ENCODE data around the gene DISC1.

Gene DISC1

DNA sequence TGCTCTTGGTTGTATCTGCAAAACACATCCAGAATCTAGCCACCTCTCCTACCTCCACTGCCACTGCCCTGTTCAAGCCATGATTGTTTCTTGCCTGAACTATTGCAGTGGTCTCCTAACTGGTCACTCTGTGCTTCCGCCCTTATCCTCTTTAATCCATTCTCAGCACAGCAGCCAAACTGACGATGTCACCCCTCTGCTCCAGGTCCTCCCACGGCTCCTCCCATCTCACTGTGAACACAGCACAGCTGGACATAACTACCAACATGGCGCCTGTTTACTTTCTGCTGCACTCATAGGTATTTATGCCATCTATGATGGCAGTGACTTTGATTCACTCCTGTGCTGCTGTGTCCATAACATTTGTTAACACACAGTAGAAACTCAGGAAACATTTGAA lies 406.7 kb downstream of the DISC1 start:
- Histone ChIP-seq H3K27ac (ENCODE audit: low read depth in 2 of 2, low read length in 2 of 2) (no peak overlapping the region), H3K4me3 (ENCODE audit: low read length in 2 of 2) (no peak overlapping the region), H3K9ac (ENCODE audit: low read depth in 1 of 2, low read length in 2 of 2) (no peak overlapping the region), H3K36me3 (ENCODE audit: control insufficient read depth in 2 of 2, insufficient read depth in 2 of 2, low read length in 2 of 2) (no peaks in the 10 kb centered on the region), H3K9me3 (ENCODE audit: control insufficient read depth in 2 of 2, low read length in 2 of 2) (no peaks in the 10 kb centered on the region), H3K27me3 (ENCODE audit: control insufficient read depth in 2 of 2, insufficient read depth in 2 of 2, low read length in 2 of 2) (no peaks in the 10 kb centered on the region), H3K4me1 (ENCODE audit: control insufficient read depth in 2 of 2, insufficient read depth in 2 of 2, low read length in 2 of 2) (no peaks in the 10 kb centered on the region)

DNA sequence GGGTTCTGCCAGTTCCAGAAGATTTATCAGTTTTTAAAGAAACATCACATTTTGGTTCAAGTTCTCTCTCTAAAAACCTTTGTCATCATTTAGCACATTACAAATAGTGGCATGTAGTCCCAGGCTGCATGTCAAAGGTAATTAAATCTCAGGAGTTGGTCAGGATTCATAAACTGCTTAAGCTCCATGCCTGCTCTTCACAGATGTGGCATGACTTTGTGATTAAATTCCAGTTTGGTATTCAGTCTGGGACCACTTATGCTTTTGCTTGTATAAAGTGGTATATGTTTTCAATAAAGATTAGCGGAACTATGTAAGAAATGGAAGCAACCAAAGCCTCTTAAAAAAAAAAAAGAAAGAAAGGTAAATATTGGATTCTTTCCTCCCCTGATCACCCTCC lies 408.0 kb downstream of the DISC1 start:
- no peak overlapping the region for H3K9ac ChIP-seq (ENCODE audit: low read depth in 1 of 2, low read length in 2 of 2)
- H3K27ac ChIP-seq (ENCODE audit: low read depth in 2 of 2, low read length in 2 of 2): no peak overlapping the region
- H3K36me3 ChIP-seq (ENCODE audit: control insufficient read depth in 2 of 2, insufficient read depth in 2 of 2, low read length in 2 of 2): no peaks in the 10 kb centered on the region
- no peaks in the 10 kb centered on the region for H3K27me3 ChIP-seq (ENCODE audit: control insufficient read depth in 2 of 2, insufficient read depth in 2 of 2, low read length in 2 of 2)
- no peaks in the 10 kb centered on the region for H3K4me1 ChIP-seq (ENCODE audit: control insufficient read depth in 2 of 2, insufficient read depth in 2 of 2, low read length in 2 of 2)
- H3K9me3 ChIP-seq (ENCODE audit: control insufficient read depth in 2 of 2, low read length in 2 of 2): no peaks in the 10 kb centered on the region
- no peak overlapping the region for H3K4me3 ChIP-seq (ENCODE audit: low read length in 2 of 2)

DNA sequence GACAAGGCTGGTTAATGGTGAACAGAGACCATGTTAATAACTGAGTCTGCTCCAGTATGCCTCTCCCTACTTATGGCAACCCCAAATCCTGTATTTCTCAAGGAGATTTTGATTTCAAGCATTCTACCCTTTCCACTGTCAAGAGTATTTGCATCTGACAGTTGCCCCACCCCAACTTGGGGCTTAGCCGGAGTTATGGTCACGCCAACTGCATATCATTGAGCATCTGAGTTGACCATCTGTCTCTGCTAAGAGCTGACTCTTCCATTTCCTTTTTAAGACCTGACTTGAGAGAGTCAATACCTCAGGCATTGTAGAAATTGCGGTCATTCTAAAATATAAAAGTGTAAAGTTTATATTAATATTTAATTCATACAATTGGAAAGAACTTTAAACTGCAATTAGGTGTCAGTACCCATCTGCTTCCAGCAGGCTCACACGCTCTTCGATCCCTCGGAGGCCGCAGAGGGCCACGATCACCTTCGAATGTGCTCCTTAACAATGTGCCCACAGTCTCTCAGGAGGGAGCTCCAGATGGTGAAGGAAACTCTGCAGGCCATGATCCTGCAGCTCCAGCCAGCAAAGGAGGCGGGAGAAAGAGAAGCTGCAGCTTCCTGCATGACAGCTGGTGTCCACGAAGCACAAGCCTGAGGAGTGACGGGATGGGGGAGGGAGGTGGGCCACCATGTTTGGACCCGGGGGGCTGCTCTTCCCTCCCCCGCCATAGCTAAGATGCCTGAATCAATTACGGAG lies 409.8 kb downstream of the DISC1 start:
- Histone ChIP-seq H3K4me1 (ENCODE audit: control insufficient read depth in 2 of 2, insufficient read depth in 2 of 2, low read length in 2 of 2) (no peaks in the 10 kb centered on the region), H3K4me3 (ENCODE audit: low read length in 2 of 2) (no peak overlapping the region), H3K9me3 (ENCODE audit: control insufficient read depth in 2 of 2, low read length in 2 of 2) (no peaks in the 10 kb centered on the region), H3K27ac (ENCODE audit: low read depth in 2 of 2, low read length in 2 of 2) (no peak overlapping the region), H3K36me3 (ENCODE audit: control insufficient read depth in 2 of 2, insufficient read depth in 2 of 2, low read length in 2 of 2) (no peaks in the 10 kb centered on the region), H3K9ac (ENCODE audit: low read depth in 1 of 2, low read length in 2 of 2) (no peak overlapping the region), H3K27me3 (ENCODE audit: control insufficient read depth in 2 of 2, insufficient read depth in 2 of 2, low read length in 2 of 2) (no peaks in the 10 kb centered on the region)

DNA sequence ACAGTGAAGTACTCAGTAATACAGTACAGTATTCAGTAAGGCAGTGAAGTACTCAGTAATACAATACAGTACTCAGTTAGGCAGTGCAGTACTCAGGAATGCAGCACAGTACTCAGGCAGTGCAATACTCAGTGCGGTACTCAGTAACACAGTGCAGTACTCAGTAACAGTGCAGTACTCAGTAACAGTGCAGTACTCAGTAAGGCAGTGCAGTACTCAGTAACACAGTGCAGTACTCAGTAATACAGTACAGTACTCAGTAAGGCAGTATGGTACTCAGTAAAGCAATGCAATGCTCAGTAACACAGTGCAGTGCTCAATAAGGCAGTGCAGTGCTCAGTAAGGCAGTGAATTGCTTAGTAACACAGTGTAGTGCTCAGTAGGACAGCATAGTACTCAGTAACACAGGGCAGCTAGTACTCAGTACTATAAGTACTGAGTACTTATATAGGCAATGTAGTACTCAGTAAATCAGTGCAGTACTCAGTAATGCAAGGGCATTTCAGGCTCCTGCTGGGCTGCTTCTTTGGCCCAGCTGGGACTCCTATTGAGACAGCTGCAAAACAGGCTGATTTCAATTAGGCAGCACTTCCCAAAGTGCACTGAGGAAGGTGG lies 411.3 kb downstream of the DISC1 start:
- no peak overlapping the region for H3K9ac ChIP-seq (ENCODE audit: low read depth in 1 of 2, low read length in 2 of 2)
- H3K4me1 ChIP-seq (ENCODE audit: control insufficient read depth in 2 of 2, insufficient read depth in 2 of 2, low read length in 2 of 2): no peaks in the 10 kb centered on the region
- no peaks in the 10 kb centered on the region for H3K36me3 ChIP-seq (ENCODE audit: control insufficient read depth in 2 of 2, insufficient read depth in 2 of 2, low read length in 2 of 2)
- H3K27ac ChIP-seq (ENCODE audit: low read depth in 2 of 2, low read length in 2 of 2): no peak overlapping the region
- no peaks in the 10 kb centered on the region for H3K27me3 ChIP-seq (ENCODE audit: control insufficient read depth in 2 of 2, insufficient read depth in 2 of 2, low read length in 2 of 2)
- no peaks in the 10 kb centered on the region for H3K9me3 ChIP-seq (ENCODE audit: control insufficient read depth in 2 of 2, low read length in 2 of 2)
- no peak overlapping the region for H3K4me3 ChIP-seq (ENCODE audit: low read length in 2 of 2)

DNA sequence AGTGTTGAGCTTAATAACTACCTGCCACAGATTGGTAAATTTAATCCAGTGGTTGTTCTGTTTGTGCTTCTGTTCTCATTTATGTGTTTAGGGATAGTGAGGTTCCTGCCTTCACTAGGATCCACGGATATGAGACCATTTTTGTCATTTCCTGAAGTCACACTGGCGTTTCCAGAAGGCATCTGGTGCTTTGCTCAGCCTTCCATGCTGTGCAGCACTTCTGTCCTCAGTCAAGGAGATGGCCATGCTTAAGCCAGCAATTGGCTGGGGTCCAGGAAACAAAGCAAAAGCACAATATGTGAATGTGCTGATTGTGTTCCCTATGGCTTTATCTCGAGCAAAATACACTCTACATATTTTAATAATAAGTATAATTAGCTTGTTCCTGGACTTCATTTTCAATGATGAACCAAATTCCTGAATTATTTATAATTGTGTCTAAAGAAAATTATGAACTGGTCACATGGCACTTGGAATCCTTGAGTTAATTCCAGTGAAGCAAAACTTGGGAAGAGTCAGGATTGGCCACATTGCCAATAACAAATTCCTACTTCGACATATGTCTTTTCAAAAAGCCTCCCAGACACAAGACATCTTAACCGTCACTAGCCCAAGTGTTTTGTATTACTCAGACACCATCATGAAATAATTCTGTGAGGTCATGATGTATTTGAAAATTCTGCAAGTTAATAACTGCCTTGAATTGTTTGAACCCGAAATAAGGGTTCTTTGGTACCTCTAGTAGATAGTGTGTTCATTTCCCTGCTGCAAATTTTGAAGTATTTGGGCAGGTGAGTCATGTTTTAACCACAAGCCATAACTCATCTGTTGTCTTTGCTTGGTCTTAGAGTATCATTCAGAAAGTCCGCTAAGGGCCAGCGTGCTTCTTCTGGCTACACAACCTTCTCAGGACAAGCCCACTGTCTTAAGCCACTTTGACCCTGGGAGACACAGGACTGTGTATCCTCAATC lies 412.4 kb downstream of the DISC1 start:
- Histone ChIP-seq H3K4me3 (ENCODE audit: low read length in 2 of 2) (no peak overlapping the region), H3K27me3 (ENCODE audit: control insufficient read depth in 2 of 2, insufficient read depth in 2 of 2, low read length in 2 of 2) (no peaks in the 10 kb centered on the region), H3K36me3 (ENCODE audit: control insufficient read depth in 2 of 2, insufficient read depth in 2 of 2, low read length in 2 of 2) (no peaks in the 10 kb centered on the region), H3K9ac (ENCODE audit: low read depth in 1 of 2, low read length in 2 of 2) (no peak overlapping the region), H3K27ac (ENCODE audit: low read depth in 2 of 2, low read length in 2 of 2) (no peak overlapping the region), H3K4me1 (ENCODE audit: control insufficient read depth in 2 of 2, insufficient read depth in 2 of 2, low read length in 2 of 2) (no peaks in the 10 kb centered on the region), H3K9me3 (ENCODE audit: control insufficient read depth in 2 of 2, low read length in 2 of 2) (no peaks in the 10 kb centered on the region)

DNA sequence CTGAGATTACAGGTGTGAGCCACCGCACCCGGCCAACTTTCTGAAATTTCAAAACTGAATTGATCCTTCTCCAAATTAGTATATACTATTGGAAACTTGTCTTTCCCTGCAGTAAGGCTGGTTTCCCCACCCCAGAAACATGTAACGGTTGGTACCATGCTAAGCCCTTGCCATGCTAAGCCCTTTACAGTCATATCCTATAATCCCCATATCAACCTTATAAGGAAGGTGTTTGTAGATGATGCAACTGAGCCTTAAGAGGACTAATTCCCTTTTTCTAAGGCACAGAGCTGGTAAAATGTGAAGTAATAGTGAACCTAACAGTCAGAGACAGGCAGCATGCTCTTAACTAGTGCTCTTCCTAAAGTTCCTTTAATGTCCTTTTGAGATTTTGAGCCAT lies 413.7 kb downstream of the DISC1 start:
- Histone ChIP-seq H3K4me3 (ENCODE audit: low read length in 2 of 2) (no peak overlapping the region), H3K4me1 (ENCODE audit: control insufficient read depth in 2 of 2, insufficient read depth in 2 of 2, low read length in 2 of 2) (no peaks in the 10 kb centered on the region), H3K36me3 (ENCODE audit: control insufficient read depth in 2 of 2, insufficient read depth in 2 of 2, low read length in 2 of 2) (no peaks in the 10 kb centered on the region), H3K9ac (ENCODE audit: low read depth in 1 of 2, low read length in 2 of 2) (no peak overlapping the region), H3K27ac (ENCODE audit: low read depth in 2 of 2, low read length in 2 of 2) (no peak overlapping the region), H3K9me3 (ENCODE audit: control insufficient read depth in 2 of 2, low read length in 2 of 2) (no peaks in the 10 kb centered on the region), H3K27me3 (ENCODE audit: control insufficient read depth in 2 of 2, insufficient read depth in 2 of 2, low read length in 2 of 2) (no peaks in the 10 kb centered on the region)

DNA sequence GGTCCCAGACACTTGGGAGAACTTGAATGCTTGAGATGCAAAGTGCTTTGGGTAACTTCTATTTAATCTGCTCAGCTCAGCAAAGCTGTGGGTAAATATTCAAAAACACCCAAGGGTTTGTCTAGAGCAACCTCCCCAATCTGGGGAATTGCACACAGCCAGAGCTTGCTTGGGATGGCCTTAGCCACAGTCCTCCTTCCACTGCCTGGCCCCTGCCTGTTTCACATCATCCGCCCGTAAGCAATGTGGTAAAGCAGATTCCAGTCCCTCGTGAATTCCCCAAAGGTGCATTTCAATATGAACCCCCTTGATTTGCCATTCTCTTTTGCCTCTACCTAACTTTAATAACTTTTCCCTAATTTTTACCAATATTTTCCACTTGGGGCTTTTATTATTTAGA lies 418.1 kb downstream of the DISC1 start:
- H3K27ac ChIP-seq (ENCODE audit: low read depth in 2 of 2, low read length in 2 of 2): no peak overlapping the region
- no peaks in the 10 kb centered on the region for H3K4me1 ChIP-seq (ENCODE audit: control insufficient read depth in 2 of 2, insufficient read depth in 2 of 2, low read length in 2 of 2)
- no peaks in the 10 kb centered on the region for H3K36me3 ChIP-seq (ENCODE audit: control insufficient read depth in 2 of 2, insufficient read depth in 2 of 2, low read length in 2 of 2)
- H3K27me3 ChIP-seq (ENCODE audit: control insufficient read depth in 2 of 2, insufficient read depth in 2 of 2, low read length in 2 of 2): no peaks in the 10 kb centered on the region
- no peak overlapping the region for H3K4me3 ChIP-seq (ENCODE audit: low read length in 2 of 2)
- H3K9me3 ChIP-seq (ENCODE audit: control insufficient read depth in 2 of 2, low read length in 2 of 2): no peaks in the 10 kb centered on the region
- H3K9ac ChIP-seq (ENCODE audit: low read depth in 1 of 2, low read length in 2 of 2): no peak overlapping the region

DNA sequence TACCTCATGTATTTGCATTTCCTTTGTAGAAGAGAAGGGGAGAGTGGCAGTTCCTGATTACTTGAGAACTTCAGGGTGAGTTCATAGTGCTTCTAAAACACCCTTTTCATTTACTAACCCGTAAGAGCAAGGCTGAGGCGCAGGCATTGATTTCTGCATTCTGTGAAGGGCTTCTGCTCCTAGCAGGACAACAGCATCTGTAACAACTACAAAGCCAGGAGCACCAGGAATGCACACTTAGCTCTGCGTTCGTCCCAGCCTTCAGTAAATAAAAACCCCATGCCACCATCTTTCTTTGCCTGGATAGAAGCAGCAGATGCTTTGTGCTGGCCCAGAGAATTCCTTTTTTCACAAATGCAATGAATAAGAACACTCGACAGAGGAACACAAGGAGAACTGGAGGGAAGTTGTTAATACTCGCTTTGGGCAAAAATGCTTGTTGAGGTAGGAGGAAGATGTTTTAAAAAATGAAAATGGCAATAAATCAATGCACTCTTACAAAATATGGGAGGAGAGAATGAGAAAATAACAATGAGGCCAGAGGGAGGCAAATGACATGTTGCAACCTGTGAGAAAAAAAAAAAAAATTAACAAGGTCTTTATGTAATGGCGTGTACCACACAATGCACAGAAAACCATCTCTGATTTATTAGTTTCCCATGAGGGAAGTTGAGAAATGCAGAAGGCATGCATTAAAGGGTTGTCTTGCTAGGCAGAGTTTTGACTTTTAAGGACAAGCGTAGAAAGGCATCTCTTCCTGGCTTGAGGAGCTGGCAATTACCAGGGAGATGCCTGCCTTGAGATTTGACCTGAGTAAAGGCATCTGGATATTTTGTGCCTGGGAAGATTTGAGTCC lies 418.8 kb downstream of the DISC1 start:
- no peaks in the 10 kb centered on the region for H3K27me3 ChIP-seq (ENCODE audit: control insufficient read depth in 2 of 2, insufficient read depth in 2 of 2, low read length in 2 of 2)
- H3K9ac ChIP-seq (ENCODE audit: low read depth in 1 of 2, low read length in 2 of 2): no peak overlapping the region
- H3K4me1 ChIP-seq (ENCODE audit: control insufficient read depth in 2 of 2, insufficient read depth in 2 of 2, low read length in 2 of 2): no peaks in the 10 kb centered on the region
- no peaks in the 10 kb centered on the region for H3K36me3 ChIP-seq (ENCODE audit: control insufficient read depth in 2 of 2, insufficient read depth in 2 of 2, low read length in 2 of 2)
- H3K4me3 ChIP-seq (ENCODE audit: low read length in 2 of 2): no peak overlapping the region
- H3K27ac ChIP-seq (ENCODE audit: low read depth in 2 of 2, low read length in 2 of 2): no peak overlapping the region
- no peaks in the 10 kb centered on the region for H3K9me3 ChIP-seq (ENCODE audit: control insufficient read depth in 2 of 2, low read length in 2 of 2)

DNA sequence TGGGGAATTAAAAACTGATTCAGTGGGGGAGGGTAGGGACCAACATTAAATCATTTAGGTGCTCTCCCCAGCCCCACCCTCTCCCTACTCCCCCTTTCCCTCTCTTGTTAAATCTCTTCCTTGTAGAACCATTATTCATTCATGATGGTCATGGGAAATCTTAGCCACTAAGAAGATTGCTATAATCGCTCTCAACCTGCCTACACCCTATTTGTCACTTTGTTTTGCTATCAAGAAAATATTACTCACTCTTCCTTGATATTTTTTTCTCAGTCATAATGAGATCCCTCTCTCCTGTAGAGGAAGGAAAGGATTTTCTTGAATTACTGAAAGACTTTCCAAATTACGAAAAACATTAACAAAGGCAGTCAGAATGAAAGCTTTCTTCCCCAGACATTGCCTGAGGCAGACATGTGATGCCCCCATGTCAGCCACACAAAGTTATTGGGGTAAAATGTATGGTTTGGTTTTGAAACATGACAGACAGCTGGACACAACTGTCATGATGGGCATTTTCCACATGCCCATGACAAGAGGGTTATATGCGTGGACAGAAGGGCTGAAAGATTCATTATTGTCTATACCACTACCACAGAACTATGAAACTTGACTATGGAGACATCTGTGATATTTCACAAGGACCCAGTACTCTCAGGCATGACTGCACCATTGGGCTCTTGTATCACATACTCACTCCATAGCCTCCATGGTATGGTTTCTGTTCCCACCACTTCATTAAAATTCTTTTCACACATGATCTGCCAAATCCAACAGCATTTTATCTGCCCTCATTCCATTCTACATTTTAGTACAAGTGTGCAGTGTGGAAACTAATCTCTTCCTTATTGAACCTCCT lies 420.1 kb downstream of the DISC1 start:
- Histone ChIP-seq H3K27me3 (ENCODE audit: control insufficient read depth in 2 of 2, insufficient read depth in 2 of 2, low read length in 2 of 2) (no peaks in the 10 kb centered on the region), H3K4me1 (ENCODE audit: control insufficient read depth in 2 of 2, insufficient read depth in 2 of 2, low read length in 2 of 2) (no peaks in the 10 kb centered on the region), H3K9ac (ENCODE audit: low read depth in 1 of 2, low read length in 2 of 2) (no peak overlapping the region), H3K9me3 (ENCODE audit: control insufficient read depth in 2 of 2, low read length in 2 of 2) (no peaks in the 10 kb centered on the region), H3K4me3 (ENCODE audit: low read length in 2 of 2) (no peak overlapping the region), H3K27ac (ENCODE audit: low read depth in 2 of 2, low read length in 2 of 2) (no peak overlapping the region), H3K36me3 (ENCODE audit: control insufficient read depth in 2 of 2, insufficient read depth in 2 of 2, low read length in 2 of 2) (no peaks in the 10 kb centered on the region)
